ENCODE measurements around the gene TEAD1.

- TF ChIP-seq CTCF (optimal IDR thresholded peaks at IDR 0.05 in 1 of 3, IDR thresholded peaks at IDR 0.05 in 1 of 3, conservative IDR thresholded peaks at IDR 0.05 in 1 of 3; ENCODE audit: extremely low read depth in 1 of 3, insufficient read depth in 2 of 3, low read length in 3 of 3) = no peak
- no peak for TF ChIP-seq EZH2 (IDR thresholded peaks at IDR 0.05; ENCODE audit: low read length)
These were observed 15.0 kb downstream of the TEAD1 start for GRCh38 chr11:12689029-12689755.
